Gastroesophageal sphincter (tissue), 3 donors: ENCODE data around the gene SLPI.
A peak's percentile ranks its signal among the peaks of the same experiment; 100 is the strongest.

Experiments
- POLR2A ChIP-seq, 2 donors: fragments of 450-650 bp; IDR thresholded peaks; one replicate each; pipeline ENCODE4 v1.6.1; 2017; ENCODE audit warnings: antibody characterized with exemption in 2 of 2, mild to moderate bottlenecking in 2 of 2, moderate library complexity in 1 of 2
- POLR2AphosphoS5 ChIP-seq: sonication (generic); formaldehyde crosslinking; IDR thresholded peaks from one replicate; pipeline ENCODE4 v1.6.1; 2017; ENCODE audit warnings: antibody characterized with exemption
- TF ChIP-seq, protein P1 (sequence below), 4 experiments: fragments of 200-600 bp in 2 of 4; fragments of 450-650 bp in 2 of 4; sonication (generic) in 1 of 4; IDR thresholded peaks; one replicate each; pipeline ENCODE4 v1.5.1; 2017 to 2019; ENCODE audit warnings: antibody characterized with exemption in 4 of 4, mild to moderate bottlenecking in 2 of 4, moderate library complexity in 2 of 4

GRCh38 chr20:45254383-45255262, at the start of gene SLPI:
- peak; percentile 65 for TF ChIP-seq POLR2AphosphoS5
- TF ChIP-seq, protein P1, sequence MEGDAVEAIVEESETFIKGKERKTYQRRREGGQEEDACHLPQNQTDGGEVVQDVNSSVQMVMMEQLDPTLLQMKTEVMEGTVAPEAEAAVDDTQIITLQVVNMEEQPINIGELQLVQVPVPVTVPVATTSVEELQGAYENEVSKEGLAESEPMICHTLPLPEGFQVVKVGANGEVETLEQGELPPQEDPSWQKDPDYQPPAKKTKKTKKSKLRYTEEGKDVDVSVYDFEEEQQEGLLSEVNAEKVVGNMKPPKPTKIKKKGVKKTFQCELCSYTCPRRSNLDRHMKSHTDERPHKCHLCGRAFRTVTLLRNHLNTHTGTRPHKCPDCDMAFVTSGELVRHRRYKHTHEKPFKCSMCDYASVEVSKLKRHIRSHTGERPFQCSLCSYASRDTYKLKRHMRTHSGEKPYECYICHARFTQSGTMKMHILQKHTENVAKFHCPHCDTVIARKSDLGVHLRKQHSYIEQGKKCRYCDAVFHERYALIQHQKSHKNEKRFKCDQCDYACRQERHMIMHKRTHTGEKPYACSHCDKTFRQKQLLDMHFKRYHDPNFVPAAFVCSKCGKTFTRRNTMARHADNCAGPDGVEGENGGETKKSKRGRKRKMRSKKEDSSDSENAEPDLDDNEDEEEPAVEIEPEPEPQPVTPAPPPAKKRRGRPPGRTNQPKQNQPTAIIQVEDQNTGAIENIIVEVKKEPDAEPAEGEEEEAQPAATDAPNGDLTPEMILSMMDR (IDR thresholded peaks at IDR 0.05): no peak
- no peak for TF ChIP-seq POLR2A (IDR thresholded peaks at IDR 0.05)
